SIG-M5 treated with dmso at 0.1 percent for 504 hours (cell line): ENCODE data around the gene CAMTA2.

ENCODE experiments used
- DNase-seq: peaks from one replicate; lab custom pipeline; 2025; ENCODE audit not compliant: unreplicated experiment; lab: John Stamatoyannopoulos, UW

CAMTA2 gene

DNA sequence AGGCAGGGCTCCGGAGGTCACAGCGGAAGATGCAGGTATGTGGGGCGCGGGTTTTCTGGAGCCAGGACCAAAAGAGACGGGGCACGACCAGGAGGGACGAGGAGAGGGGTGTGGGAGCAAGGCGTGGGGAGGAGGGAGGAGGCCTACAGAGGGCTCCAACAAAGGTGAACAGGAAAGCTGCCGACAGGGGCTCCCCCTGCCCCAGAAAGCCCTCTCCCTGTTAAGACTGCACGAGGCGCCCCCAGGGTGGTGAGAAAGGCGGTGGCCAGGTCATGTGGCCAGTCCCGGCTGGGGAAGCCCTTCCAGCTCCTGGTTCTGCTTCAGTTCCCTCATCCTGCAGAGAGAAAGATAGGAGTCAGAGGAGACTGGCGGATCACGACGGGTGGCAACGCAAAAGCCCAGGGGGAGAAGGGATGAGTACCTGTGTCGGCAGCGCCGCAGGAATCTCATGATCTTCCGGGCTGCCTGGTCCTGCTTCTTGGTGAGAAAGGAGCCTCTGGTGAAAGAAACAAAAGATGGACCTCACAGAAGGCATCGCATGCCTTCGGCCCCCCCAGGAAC lies 18.9 kb downstream of the CAMTA2 start:
- DNase-seq: no peak

DNA sequence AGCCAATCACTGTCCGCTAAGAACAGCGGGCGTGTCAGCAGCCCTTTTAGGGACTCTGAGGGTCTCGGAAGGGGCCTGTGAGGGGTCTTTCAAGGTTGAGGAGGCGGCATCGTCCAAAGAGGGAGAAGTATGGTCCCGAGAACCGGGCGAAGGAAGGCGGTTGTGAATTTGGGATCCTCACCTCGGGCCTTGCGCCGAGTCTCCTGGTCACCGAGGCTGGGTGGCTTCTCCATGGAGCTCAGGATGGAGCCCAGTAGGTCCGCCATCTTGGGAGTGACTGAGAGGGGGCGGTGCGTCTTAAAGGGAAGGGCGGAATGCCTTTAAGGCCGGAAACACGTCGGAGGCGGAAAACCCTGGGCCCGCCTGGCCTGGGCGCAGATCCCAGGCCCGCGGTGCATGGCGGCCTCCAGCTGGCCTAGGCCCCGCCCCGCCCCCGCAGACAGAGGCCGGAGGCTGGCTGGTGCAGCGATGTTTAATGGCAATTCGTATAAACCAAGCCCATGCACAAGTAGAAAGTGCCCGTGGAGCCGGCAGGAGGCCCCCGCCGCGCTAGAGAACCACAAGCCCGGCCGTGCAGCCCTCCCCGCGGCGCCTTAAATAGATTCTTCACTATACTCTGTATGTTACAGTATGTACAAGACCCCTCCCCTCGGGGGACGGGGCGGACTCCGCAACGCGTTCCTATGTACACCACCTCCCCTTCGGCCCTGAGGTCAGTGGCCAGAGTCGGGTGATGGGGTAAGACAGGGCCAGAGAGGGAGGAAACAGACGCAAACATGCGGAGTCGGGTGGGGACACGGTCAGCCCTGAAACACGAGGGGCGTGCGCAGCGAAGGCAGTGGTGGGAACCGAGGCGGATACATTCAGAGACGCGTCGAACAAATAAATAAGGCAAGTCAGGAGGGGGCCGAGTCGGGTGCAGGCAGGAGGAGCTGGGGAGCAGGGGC lies 19.7 kb downstream of the CAMTA2 start, which contains the start of gene SPAG7:
Gene SPAG7, minus strand, starts transcription at position 279 of the 947 bp plus-strand sequence. Its CDS starts 13 bp downstream, at position 266.
- peak; percentile 94 for DNase-seq

DNA sequence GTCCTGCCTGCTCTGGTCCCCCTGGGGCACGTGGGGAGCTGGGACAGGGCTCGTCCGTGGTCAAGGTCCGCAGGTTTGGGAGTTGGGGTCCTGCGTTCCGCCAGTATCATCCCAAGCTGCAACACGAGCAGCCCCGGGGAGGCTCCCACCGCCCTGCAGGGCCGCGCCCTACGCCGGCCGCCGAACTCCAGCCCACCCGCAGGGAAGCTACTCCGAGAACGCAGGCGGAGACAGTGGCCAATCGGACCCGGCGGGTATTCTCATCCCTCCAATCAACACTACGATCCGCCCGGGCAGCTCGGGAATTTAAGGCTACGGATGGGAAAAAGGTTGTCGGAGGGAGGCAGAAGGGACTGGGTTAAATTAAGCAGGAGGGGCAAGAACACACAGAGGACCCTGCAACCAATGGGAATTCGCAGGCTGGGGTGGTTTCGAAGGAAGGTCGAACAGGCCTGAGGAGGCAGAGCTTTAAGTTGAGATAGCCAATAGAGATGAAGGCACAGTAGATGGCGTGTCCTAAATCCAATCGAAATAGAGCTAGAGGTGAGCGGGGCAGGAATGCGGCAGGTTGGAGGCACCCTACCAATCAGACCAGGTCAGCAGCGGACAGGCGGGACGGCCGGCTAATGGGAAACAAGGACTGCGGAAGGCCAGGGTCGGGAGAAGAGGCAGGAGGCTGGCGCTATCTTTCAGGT lies 20.5 kb downstream of the CAMTA2 start:
- DNase-seq: peak; percentile 100

DNA sequence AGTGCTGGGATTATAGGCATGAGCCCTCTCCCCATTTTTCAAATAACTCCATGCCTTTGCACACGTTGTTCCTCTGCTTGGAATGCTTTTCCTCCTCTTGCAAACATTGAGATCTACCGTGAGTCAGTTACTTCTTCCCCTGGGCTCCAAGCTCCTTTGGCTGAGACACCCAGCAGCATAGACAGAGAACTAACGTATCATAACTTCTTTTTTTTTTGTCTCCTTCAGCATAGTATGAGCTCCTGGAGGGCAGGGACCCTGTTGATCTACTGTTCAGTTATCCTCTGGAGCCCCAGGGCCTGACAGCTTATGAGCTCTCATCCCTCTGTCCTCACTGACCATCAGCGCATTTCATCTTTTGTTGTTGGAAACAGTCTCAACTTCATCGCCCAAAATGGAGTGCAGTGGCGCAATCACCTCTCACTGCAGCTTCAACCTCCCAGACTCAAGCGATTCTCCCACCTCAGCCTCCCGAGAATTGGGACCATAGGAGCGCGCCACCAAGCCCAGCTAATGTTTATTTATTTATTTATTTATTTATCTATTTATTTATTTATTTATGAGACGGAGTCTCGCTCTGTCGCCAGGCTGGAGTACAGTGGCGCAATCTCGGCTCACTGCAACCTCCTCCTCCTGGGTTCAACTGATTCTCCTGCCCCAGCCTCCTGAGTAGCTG lies 22.0 kb downstream of the CAMTA2 start:
- DNase-seq: no peak

DNA sequence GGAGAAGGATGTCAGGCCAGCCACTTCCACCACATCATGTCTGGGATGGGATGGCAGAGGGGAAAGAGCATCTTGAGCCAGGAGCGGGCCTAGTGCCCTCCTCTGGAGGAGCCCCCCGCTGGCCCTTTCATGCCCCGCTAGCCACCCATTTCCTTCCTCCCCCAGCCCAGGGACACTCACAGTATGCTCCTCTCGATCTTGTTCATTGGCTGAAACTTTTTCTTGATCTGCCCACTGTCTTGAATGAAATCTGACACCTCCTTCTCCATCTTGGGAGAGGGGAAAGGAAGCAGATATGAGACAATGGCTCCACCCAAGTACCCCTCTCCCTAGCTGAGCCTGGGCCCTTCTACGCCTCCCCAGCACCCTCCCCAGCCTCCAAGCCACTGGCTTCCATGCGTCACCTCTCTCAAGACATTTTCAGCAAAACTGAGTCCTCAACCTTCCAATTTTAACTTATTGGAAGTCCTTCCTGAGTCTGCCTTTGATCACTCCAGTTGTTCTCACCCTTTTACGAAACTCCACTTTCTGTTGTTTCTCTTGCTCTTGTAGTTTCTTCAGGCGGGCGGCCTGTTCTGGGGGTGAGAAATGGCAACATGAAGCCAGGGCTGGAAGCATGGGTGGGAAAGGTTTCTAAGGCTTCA lies 27.1 kb downstream of the CAMTA2 start:
- DNase-seq: no peak

DNA sequence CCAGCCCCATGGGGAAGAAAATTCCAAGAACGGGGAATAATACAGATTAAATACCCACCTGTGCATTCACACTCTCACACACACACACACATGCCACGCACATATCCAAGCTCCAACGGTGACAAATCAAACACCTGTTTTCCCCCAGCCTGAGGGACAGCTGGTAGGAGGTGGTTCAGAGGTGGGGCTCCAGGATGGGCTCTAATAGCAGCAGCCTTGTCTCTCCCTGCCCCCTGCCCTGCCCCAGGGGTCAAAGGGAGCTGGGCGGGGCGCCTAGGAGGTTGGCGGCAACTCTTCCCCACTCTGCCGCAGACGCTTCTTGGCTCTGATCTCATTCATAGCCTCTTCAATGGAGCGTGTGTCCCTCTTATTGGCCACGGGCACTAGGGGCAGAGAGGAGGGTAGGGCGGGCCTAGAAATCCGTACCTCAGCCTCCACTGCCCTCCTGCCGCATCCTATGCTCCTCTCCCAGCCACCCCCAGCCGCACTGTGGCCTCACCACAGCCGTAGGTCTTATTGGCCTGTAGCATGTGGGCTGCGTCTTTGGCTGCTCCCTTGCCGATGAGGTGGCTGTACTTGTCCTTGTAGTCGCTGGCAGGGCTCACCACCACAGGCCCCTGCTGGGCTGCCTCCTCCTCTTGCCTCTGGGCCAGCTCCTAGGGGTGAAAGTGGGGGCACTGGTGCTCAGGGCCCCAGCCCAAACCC lies 28.1 kb downstream of the CAMTA2 start:
- DNase-seq: no peak

DNA sequence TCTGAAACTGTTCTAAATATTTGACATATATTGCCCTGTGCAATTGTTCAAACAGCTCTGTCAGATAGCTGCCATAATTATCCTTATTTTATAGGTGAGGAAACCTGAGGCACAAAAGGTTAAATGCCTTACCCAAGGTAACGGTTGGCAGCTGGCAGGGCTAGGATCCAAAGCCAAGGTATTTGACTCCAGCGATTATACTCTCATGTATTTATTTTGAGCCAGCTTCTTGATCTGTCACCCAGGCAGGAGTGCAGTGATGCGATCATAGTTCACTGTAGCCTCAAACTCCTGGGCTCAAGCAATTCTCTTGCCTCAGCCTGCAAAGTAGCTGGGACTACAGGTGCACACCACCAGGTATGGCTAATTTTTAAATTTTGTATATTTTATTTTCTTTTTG lies 29.4 kb downstream of the CAMTA2 start:
- no peak for DNase-seq

DNA sequence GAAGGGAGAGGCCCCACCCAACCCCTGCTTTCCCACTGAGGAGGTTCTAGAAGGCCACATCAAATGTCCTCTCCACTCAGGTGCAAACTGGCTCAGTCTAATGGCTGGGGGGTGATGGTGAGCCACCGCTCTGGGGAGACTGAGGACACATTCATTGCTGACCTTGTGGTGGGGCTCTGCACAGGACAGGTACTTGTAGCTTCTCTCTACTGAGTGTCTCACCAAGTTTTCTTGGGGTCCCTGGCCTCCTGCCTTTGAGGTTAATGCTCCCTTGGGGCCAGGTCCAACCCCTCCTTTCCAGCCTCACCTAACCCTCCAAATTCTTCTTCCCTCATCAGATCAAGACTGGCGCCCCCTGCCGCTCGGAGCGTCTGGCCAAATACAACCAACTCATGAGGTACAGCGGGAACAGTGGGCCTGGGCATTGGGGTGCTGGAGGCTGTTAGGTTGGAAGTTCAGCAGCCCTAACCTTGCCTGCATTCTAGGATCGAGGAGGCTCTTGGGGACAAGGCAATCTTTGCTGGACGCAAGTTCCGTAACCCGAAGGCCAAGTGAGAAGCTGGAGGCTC lies 30.9 kb downstream of the CAMTA2 start:
- no peak for DNase-seq

DNA sequence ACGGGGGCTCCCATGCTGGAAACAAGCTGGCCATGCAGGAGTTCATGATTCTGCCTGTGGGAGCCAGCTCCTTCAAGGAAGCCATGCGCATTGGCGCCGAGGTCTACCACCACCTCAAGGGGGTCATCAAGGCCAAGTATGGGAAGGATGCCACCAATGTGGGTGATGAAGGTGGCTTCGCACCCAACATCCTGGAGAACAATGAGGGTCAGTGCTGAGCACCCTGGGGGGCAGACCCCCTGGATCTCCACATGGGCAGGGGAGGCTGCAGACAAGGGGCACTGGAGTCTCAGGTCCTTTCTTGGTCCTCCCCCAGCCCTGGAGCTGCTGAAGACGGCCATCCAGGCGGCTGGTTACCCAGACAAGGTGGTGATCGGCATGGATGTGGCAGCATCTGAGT lies 32.4 kb downstream of the CAMTA2 start:
- DNase-seq: no peak

DNA sequence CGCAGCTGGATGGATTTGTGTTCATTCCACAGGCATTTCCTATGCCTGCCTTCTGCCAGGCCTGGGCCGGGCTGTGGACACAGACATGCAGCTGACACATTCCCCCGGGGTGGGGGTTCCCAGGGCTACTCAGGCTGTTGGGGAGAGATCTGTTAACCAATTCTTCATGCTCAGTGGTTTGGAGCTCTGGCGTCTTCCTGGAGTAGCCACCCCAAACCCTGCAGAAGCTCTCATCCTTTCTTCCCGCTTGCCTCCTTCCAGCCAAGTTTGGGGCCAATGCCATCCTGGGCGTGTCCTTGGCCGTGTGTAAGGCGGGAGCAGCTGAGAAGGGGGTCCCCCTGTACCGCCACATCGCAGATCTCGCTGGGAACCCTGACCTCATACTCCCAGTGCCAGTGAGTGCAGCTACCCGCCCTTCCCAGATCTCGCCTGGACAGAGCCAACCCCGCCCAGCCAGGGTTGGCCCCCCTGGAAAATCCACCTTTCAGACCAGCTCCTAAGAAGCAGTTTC lies 34.0 kb downstream of the CAMTA2 start:
- DNase-seq: no peak

DNA sequence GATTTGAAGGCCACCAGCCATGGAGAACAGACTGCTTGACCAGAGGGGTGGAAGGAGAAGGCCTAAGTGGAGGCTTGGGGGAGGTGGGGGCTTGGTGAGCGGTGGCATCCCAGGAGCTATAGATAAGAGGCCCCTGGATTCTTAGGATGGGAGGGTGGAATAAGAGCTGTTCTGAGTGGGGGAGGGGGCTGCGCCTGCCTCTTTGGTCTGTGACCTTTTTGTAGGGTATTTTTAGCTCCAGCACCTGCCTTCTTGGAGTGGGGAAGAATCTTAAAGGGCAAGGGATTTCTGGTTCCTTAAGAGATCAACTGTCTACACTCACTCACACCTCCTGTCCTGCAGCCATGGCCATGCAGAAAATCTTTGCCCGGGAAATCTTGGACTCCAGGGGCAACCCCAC lies 36.0 kb downstream of the CAMTA2 start:
- DNase-seq: no peak

DNA sequence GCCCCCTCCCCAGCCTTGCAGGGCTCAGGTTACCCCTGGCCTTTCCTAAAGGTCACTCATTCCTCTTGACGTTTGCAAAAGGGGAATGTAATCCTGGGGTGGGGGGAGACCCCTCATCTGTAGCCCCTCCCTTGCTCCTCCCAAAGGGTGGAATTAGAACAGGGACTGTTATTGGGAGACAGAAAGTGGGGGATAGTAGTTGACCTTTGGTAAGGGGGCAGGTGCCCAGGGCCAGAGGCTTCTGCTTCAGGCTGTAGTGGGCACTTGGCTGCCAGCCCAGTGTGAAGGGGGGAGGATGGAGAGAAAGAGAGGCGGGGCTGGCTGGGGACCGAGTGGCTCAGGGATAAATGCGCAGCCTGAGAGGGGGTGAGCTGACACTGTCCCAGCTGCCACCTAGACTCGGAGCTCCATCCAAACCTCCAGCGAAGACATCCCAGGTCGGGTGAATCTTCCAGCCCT lies 36.7 kb downstream of the CAMTA2 start, which contains the start of gene ENO3:
Gene ENO3, plus strand, starts transcription at position 374 of the 459 bp plus-strand sequence. CDS start 711 bp downstream, outside the sequence.
- no peak for DNase-seq

DNA sequence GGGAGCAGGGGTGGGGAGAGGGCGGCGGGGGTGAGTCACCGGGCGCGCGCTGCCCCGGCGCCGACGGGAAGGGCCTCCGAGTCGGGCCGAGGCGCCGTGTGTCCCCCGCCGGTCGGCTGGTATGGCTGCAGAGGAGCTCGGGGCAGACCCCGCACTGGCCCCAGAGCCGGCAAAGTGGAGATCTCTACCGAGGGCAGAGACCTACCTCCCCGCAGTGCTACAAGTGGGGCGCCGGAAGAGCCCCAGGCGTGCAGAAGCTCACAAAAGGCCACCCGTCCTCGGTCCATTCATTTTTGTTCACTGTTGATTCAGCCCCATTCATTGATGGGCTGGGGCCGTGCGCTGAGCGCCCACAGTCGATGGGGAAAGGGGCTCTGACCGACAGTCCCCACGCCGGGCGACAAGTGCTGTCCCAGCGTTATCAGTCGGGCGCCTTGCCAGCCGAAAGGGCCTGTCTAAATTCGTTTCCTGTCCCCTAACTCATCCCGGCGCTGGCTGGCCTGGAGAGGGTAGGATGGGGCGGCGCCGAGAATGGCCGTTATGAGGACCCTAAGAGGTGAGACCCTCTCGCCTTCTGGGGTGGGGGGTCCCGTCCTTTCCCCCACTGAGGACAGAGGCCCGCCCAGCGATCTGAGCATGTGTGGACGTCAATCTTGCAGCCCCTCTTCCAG lies 37.3 kb downstream of the CAMTA2 start:
- peak; percentile 34 for DNase-seq

DNA sequence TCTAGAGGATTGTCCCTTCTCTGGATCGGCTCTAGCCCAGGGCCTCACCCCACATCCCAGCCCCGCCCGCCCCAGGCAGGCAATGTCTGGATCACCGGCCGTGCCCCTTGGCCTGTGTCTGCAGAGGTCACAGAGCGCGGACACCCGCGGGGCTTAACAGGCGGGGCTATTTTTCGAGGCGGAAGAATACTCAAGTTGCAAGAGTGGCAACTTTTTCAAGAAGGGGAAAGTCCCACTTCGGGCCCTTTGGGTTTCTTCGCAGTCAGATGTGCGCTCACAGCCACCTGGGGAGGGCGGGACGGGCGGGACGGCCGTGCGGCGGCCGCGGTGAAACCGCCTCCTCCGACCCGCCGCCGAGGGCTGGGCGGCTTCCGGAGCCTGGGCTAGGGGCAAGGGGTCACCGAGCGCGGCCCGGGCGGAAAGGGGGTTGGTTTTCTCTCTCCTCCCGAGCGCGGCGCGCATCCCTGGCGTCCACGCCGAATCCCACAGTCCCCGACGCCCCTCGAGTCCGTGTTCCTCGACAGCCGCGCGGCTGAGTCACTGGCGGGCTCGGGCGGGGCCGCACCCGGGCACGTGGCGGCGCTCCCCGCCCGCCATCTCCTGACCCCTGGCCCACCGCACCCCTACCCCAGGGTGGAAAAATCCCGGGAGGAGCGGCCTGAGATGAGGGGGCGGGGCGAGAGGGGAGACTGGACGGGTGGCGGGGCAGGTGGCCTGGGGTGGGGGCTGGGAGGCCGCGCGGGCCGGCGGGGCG lies 38.0 kb downstream of the CAMTA2 start:
- DNase-seq: peak; percentile 70

DNA sequence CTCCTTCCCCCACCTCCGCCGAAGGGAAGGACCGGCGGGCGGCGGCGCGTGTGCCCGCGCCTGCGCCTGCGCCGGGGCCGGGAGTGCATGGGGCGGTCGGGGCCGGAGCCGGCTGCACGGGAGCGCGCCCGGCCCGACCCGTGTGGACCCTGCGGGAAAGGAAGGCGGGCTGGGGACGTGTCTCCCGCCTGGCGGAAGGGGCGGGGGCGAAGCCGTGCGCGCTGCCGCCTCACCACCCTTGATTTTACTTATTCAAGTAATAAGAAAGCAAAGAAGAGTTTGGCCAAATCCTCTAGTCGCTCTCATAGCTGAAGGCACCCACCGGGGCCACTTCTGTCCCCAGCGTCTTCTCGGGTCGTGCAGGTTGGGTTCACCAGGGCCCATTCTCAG lies 38.5 kb downstream of the CAMTA2 start:
- DNase-seq: peak; percentile 84

DNA sequence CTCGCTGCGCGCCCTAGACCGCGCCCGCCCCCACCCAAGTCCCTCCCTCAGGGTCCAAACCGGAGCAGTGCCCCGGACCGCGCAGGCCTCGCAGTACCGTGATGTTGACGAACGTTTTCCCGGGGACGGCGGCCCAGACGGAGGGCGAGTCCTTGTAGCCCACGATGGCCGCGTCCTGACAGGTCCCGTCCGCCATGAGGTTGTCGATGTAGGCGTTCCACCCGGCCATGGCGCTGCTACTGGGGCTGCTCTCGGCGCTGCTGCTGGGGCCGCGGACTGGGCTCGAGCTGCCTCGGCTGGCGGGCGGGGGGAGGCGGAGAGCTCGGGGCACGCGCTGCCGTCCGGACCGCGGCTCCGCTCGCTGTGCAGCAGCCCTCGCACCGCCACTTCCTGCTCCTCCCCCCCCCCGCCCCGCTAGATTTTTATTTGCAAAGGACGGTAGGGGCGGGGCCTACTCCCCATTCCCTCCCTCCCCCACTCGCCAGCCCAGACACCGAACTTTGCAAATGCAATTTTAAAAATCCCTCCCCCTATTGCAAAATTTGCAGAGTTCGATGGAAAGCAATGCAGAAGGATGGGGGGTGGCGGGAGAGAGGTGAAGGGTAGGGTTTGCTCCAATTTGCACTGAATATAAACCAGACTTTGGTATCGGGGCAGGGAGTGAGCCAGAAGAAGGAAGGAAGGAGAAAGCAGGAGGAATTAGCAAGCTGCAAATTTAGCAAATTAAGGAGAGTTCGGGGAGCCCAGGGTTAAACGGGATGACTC lies 39.1 kb downstream of the CAMTA2 start, which contains the start of gene PFN1:
Gene PFN1, minus strand, starts transcription at position 365 of the 765 bp plus-strand sequence. Its CDS starts 136 bp downstream, at position 229.
- DNase-seq: peak; percentile 93
